Measurements from ENCODE around the gene SMIM33.
"Not testable (repeated sequence)": the region's sequence is repeated elsewhere in the genome, so short reads cannot be mapped to it uniquely, and the experiment has no call there.

Gene SMIM33

DNA sequence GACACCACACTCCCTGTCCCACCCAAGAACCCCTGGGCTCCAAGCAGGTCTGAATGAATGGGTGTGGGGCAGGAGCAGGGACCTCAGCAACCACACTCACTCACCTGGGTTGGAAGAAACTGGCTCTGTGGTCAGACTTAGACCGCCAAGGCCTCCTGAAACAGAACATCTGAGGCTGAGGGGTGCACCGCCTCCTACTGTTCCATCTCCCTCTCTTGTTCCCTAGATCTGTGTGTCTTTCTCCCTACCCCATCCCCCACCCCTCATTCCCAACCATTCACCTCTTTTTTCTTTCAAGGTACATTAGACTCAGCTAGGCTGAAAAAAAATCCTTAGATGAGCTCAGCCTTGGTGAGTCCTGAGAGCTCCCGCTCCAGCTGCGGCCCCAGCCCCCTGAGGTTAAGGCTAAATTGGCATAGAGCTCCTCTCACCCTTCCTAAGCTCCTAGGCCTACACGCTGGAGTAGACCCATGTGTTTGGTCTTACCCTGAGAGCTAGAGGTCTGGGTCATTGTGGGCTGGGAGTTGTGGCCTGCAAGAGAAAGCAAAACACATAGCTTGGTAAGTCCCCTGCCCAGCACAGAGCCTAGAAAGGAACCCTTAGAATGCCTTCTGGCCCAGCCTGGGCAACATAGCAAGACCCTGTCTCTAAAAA is 13.0 kb upstream of the SMIM33 start:
- DNase-seq: no peak

DNA sequence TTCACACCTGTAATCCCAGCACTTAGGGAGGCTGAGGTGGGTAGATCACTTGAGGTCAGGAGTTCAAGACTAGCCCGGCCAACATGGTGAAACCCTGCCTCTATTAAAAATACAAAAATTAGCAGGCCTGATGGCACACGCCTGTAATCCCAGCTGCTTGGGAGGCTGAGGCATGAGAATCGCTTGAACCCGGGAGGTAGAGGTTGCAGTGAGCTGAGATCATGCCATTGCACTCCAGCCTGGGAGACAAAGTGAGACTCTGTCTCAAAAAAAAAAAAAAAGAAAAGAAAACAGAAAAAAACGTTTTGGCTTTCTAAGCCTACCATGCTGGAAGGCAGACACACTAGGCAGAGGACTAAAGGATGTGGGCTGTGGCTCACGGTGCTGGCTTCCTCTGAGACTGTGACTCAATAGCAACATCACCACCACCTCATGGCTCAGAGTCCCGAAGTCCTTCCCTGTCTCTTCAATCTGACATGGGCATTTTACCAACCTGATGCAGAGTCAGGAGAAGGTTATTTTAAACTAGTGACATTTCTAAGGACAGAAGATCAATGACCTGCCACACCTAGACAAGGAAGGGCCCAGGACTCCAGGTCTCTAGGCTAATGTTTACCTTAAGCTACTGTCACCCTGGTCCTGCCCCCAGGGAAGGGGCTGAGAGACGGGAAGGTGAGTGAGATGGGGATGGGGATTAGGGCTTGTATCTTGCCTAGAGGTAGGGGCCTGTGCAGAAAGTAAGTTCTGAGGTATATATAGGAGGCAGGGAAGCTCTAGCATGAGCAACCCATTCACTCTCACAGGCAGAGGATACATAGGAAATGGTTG is 12.0 kb upstream of the SMIM33 start:
- no peak for DNase-seq

DNA sequence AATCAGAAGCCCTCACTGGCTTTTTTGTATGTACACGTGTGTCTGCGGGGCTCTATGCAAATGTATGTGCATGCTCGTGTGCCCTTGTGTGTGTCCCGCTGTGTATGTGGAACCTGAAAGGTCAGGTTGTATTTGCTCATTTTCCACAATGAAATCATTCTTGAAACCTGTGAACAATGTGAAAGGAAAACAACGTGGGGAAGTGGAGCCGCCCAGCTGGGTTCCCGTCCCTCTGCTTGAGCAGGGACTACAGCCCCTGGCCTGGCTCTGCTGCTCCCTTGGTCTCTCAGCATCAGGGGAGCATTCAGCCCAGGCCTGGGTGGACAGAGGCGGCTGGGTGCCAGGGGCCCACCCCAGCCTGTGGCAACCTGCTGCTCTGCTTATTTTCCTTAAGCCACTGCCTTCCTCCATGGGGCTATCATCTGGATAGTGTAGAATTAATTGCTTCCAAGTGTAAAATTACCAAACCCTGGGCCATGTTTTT is 11.3 kb upstream of the SMIM33 start:
- no peak for DNase-seq

DNA sequence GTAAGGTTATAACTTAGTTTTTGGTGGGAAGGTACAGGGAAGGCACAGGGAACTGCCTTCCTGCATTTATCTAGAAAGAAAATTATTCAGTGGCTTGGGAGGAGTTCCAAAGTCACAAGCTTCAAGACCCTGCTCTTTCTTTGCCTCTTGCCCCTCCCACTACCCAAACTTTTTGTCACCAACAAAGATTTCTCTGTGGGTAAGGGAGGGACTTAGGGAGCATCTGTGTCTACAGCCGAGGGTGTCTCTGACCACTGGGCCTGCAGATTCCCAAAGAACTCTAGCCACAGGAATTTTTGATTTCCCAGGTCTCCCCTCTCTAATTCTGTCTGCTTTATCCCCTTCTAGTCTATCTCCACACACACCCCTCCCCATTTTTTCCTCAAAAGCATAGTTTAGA is 10.3 kb upstream of the SMIM33 start:
- no peak for DNase-seq

DNA sequence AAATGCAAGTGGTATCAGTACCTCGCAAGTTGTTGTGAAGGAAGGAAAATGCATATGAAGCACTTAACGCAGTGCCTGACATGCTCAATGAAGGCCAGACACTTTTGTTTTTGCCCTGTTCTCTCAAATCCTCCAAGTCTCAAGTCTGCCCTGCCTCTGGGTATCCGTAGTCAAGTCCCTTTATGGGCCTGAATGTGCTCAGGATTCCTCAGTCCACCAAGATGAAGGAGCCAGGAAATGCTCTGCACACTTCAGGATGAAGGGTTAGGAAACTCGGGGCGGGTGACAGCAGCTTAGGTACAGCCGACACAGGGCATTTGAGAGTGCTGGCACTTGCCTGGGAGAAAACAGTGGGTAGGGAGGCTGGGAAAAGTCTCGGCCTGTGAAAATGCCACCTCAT is 9.6 kb upstream of the SMIM33 start:
- DNase-seq: no peak

DNA sequence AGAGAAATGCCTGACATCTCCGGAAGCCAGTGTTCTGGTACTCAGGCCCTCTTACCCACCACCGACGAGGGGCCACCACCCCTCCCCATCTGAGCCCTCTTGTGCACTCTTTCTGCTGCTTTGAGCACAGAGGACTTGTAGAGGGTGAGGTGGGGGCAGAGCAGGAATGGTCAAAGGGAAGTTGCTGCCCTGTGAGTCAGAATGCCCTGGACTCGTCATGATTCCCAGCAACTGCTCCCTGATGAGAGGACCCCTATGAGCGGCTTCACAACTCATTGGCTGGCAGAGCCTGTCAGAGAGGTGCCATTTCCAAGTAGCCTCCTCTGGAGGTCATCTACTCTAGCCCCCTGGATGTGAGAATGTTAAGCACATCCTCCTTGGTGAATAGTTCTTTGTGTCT is 9.1 kb upstream of the SMIM33 start:
- no peak for DNase-seq

DNA sequence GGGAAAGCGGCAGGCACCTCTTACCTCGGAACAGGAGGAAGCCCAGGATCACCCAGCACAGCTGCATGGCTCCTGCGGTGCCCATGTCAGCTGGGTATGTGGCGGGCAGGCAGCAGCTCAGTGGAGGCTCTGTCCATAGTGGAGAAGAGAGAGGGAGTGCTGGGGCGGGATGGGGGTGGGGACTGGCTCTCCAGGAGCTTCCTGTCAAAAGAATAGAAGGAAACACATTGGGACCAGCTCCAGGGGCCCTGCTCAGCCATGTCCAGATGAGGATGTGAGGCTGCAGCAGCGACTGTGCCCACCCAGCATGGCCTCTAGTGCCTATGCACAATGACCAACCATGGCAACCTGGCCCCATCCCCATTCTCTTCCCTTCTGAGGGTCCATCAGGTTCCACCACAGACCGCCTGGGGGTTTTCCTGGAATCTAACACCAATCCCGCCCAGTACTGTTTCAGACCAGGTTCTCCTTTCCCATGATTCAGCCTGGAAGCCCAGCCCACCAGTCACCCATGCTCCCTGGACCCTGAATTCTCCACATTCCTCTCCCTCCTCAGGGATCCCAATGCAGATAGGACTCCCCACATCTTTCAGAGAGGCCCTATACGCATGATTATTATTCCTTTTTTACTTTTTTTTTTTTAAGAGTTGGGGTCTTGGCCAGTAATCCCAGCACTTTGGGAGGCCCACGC is 8.1 kb upstream of the SMIM33 start, which contains the start of gene ECSCR:
ECSCR (minus strand) TSS at position 158 of the 691 bp plus-strand sequence; CDS start at position 85, 73 bp downstream.
- no peak for DNase-seq

DNA sequence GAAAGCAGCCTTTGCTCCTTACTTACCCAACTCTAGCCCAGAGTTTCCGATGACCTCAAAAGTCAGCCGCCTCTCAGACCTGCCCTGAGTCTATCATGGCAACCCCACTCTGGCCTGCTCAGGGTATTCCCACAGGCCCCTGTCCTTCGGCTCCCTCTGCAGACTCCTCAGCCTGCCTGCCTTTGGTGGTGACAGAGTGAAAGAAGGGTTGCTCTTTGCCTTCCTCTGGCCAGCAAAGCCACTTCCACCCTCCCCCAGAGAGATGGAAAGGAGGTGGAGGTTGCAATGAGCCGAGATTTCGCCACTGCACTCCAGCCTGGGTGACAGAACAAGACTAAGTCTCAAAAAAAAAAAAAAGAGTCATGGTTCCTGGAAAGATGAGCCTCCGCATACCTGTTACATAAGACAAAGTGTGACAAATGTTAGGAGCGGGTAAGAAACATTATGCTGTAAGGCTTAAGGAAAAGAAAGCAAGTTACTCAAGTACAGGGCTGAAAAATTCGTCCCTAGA is 2.3 kb upstream of the SMIM33 start:
- DNase-seq: no peak

DNA sequence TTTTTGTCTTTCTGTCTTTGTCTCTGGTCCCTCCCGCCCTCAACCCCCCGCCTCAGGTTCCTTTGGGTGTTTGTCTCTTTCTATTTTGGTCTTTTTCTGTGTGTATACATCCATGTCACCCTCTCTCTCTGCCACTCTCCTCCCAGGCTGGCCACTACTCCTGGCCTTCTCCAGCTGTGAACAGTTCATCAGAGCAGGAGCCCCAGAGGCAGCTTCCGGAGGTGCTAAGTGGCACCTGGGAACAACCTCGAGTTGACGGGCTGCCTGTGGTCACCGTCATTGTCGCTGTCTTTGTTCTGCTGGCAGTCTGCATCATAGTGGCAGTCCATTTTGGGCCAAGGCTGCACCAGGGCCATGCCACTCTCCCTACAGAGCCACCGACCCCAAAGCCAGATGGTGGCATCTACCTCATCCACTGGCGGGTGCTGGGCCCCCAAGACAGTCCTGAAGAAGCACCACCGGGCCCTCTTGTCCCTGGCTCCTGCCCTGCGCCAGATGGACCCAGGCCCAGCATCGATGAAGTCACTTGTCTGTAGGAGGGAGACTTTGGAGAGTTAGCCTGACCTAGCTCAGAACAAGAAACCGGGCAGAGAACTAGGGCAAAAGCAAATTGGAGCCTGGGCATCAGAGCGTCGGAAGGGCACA is 1.7 kb downstream of the SMIM33 start:
- DNase-seq: no peak

DNA sequence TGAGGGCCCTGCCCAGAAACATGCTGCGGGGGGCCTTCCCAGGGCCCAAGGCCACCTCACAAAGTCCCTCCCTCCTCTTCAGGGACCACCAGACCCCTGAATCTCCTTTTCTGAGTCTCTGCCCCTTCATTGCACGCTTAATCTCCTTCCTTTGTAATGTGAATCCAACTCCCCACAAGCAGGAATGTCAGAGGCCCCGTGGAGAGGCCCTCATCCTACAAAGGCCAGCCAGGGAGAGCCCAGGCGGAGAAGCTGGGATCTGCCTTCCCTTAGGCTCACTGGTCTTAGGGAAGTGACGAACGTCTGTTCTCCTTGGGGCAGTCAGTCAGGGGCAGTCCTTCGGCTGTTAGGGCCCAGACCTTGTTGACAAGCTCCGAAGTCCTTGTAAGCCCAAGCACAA is 2.3 kb downstream of the SMIM33 start:
- no peak for DNase-seq

DNA sequence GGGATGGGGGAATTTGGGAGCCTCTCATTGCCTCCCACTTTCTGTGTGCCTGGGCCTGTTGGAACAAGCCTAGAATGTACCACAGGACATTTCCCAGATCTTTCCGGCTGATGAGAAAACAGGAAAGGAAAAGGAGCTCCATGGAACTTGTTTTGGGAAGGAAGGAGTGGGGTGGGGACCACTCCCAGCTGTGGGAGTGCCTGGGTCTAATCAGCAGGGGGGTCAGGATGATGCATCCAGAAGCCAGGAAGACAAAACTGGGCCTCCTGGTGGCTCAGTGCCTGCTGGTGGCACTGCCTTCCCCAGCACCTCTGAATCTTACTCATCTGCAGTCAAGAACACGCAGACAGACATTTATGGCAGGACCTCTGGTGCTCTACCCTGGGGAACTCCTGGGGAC is 2.8 kb downstream of the SMIM33 start:
- DNase-seq: no peak

DNA sequence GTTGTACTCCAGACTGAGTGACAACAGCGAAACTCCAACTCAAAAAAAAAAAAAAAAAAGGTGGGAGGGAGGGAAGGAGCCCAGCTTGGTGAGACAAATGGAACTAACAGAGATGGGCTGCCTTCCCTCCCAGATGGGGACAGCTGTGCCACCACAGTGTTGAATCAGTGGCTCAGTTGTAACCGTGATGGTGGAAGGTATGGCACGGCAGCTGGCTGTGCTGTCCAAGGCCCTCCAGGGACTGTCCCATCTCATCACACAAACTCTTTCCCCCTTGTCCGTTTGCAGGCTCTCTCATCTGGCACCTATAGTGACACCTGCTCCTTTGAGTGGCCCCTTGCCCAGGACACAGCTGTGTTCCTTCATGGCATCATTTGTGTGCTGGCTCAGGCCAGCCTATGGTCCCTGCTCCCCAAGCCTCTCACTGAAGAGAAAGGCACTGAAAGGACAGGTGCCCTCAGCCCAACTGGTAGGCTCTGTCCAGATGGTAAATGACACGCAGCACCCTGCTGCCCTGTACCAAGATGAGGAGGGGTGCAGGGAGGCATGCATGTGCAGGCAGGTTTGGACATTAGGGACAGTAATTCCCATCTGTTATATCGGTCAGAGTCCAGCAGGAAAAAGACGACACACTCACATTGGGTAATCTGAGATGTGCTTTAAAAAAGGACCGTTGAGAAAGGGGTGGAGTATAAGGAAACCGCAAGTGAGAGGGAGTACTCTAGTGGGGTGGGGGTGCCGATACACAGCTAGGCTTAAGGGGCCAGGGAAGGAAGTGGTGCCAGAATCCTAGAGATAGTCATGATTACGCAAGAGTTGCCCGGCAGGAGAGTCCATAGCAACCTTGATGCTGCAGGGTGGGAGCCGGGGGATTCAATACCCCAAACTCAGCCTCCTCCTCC is 4.3 kb downstream of the SMIM33 start:
- no peak for DNase-seq

DNA sequence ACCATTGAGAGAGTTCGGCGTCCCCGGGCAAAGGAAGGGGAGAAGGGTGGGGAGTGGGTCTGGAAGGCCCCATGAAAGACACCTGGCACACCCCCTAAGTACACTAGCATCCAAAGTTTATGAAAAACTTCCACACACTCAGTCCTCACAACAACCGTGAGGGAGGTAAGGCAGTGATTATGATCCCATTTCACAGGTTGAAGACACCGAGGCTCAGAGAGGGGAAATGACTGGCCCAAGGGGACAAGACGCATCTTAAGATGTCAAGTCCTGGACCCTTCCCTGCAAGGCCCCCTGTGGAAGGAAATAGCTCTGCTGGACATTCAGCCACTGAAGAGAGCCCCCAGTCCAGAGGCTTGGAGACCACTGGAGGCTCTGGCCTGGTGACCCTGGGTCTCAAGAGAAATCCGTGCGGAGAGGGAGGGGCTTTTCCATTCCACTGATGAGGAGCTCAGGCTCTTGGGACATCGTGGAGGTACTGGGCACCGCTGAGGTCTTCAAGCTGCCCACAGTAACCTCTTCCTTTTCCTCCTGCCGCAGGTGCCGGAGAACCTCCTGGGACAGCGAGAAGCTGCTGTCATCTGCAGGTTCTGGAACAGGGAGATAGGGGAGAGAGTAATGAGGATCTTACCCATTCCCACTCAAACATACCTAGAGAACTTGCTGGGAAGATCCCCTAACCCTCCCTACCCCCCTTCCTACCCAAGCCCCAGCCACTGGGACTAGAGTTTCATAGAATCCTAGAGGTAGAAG is 5.2 kb downstream of the SMIM33 start:
- DNase-seq: no peak

DNA sequence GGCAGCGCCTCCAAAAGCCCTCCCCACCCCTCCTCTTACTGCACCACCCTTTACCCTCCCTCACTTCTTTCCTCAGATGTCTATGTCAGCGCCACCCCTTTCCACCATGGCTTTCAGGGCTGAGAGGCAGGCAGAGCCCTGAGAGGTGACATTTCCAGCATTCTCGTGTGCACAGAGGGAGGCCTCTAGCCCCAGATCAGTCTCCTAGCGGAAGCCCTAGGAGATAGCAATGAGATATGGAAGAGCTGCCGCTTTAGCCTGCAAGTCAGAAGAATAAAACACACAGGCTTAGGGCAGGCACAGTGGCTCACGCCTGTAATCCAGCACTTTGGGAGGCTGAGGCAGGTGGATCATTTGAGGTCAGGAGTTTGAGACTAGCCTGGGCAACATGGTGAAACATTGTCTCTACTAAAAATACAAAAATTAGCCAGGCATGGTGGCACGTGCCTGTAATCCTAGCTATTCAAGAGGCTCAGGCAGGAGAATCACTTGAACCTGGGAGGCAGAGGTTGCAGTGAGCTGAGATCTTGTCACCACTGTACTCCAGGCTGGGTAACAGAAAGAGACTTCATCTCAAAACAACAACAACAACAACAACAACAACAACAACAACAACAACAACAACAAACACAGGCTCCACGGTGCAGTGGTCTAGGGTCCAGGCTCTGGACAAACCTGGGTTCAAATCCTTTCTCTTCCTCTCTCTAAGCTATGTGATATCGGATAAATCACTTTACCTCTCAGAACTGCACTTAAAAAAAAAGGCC is 8.0 kb downstream of the SMIM33 start:
- not testable (repeated sequence) for DNase-seq

DNA sequence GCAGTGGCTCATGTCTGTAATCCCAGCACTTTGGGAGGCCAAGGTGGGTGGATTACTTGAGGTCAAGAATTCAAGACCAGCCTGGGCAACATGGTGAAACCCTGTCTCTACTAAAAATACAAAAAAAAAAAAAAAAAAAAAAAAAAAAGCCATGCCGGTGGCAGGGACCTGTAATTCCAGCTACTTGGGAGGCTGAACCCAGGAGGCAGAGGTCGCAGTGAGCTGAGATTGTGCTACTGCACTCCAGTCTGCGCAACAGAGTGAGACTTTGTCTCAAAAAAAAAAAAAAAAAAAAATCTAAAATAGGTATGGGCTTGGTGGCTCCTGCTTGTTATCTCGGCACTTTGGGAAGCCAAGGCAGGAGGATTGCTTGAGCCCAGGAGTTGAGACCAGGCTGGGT is 8.9 kb downstream of the SMIM33 start:
- not testable (repeated sequence) for DNase-seq

DNA sequence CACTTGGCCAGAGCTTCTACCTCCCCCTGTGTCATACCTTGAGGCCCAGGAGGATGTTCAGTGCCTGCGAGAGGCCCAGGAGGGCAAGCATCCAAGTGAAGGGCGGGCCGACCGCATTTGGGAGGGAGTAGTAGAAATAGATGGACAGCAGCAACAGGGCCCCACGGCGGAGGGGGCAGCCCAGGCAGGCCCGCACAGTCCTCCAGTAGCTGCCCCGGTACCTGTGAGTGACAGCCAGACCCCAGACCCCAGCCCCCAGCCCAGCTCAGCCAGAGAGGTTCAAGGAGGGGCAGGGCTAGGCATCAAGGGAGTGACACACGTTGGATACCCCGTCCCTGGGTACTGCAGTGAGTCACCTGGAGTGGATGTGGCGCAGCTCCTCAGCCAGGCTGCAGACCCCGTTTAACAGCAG is 10.3 kb downstream of the SMIM33 start:
- no peak for DNase-seq

DNA sequence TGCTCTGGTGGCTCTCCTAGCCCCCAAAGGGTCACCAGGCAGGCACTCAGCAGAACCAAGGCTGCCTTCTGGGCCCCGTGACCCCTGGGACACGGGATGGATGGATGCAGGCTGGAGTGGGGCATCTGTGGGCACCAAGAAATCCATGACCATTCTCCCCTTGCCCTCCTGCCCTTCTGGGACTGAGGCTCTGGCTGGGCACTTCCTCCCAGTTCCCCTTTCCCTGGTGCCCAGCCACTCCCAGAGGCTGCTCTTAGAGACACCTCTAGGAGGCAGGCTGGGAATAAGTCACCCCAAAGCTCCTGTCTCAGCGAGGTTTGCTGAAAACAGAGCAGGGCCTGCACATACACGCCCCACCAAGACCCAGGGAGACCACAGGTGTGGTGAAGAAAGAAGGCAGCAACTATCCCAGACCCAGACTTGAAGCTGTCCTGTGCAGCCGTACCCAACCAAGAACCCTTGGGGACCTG is 10.8 kb downstream of the SMIM33 start:
- no peak for DNase-seq

DNA sequence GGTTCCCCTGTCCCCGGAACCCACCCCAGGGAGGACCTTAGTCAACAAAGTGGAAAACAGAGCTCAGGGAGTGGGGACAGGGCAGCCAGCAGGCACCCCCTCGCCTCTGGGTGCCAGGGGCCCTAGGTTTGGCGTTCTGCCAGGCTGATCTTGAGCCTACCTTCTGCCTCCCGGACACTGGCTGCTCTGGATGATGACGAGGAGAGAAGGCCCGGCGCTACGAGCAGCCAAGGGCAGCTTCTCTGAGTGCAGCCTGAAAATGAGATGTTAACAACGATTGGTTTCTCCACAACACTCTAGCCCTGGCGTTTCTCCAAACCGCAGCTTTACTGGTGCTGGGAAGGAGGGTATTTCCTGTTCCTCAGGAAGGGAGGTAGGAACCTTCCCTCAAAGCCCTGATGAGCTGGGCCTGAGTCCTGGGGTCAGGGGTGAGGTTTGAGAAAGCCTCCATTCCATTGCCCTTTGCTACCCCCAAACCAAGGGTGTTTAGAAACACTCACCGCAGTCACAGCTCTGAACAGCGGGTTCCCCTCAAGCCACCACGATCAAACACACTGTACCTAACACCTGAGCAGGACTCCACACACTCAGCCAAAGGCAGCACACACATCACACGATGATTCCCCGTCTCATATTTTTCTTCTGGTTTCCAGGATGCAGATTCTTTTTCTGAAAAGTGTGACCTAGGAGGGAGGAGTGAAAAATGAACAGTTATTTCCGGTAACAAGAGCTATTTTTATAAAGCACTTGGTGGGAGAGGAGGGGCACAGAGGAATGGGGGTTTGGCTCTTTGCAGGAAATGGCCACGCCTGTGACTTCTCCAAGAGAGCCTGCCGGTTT is 11.5 kb downstream of the SMIM33 start, which contains the start of gene STING1:
STING1 (minus strand) TSS at position 709 of the 840 bp plus-strand sequence. CDS start 1,054 bp downstream, outside the sequence.
- peak; percentile 10 for DNase-seq

DNA sequence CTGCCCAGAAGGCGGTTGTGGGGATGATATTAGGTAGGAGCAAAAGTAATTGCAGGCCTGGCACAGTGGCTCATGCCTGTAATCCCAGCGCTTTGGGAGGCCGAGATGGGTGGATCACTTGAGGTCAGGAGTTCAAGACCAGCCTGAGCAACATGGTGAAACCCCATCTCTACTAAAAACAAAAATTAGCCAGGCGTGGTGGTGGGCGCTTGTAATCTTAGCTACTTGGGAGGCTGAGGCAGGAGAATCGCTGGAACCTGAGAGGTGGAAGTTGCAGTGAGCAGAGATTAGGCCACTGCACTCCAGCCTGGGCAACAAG is 12.0 kb downstream of the SMIM33 start:
- DNase-seq: not testable (repeated sequence)

Data from midbrain (tissue), 1 donor.